Coronary artery (tissue), 2 donors: ENCODE measurements around the gene ABHD12.
A peak's percentile ranks its signal among the peaks of the same experiment; 100 is the strongest.

Experiments
- DNase-seq: peaks from one replicate; pipeline ENCODE4 v3.0.0-alpha.2; 2017; ENCODE audit warnings: low spot score
- H3K27ac ChIP-seq, 2 donors: fragments of 200-600 bp; sonication (generic); one replicate each; pipeline ENCODE4 v1.5.1; 2016 to 2019
- H3K4me3 ChIP-seq: fragments of 200-600 bp; sonication (generic); 2 replicates; pipeline ENCODE4 v1.5.1; 2016; ENCODE audit warnings: mild to moderate bottlenecking, moderate library complexity
- TF ChIP-seq, protein P1 (sequence below): fragments of 200-600 bp; sonication (generic); IDR thresholded peaks from one replicate; pipeline ENCODE4 v1.5.1; 2019; ENCODE audit warnings: antibody characterized with exemption

Gene ABHD12

DNA sequence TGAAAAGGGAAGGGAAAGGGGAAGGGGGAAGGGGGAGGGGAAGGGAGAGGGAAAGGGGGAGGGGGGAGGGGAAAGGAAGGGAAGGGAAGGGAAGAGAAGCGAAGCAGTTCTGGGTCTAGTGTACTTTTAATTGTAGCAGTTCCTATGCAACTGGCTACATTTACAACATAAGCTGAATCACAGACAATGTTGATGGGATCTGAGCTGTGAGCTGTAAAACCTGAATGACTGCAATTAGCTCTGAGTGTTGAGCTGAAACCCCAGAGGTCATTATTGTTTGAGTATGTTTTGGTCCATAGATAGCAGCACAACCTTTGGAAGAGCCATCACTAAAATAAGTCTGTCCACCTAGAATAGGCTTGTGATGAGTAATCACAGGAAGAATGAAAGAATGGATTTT is 7.2 kb upstream of the ABHD12 start:
- TF ChIP-seq, protein P1, sequence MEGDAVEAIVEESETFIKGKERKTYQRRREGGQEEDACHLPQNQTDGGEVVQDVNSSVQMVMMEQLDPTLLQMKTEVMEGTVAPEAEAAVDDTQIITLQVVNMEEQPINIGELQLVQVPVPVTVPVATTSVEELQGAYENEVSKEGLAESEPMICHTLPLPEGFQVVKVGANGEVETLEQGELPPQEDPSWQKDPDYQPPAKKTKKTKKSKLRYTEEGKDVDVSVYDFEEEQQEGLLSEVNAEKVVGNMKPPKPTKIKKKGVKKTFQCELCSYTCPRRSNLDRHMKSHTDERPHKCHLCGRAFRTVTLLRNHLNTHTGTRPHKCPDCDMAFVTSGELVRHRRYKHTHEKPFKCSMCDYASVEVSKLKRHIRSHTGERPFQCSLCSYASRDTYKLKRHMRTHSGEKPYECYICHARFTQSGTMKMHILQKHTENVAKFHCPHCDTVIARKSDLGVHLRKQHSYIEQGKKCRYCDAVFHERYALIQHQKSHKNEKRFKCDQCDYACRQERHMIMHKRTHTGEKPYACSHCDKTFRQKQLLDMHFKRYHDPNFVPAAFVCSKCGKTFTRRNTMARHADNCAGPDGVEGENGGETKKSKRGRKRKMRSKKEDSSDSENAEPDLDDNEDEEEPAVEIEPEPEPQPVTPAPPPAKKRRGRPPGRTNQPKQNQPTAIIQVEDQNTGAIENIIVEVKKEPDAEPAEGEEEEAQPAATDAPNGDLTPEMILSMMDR = no peak
- no peak overlapping the region for H3K27ac ChIP-seq

DNA sequence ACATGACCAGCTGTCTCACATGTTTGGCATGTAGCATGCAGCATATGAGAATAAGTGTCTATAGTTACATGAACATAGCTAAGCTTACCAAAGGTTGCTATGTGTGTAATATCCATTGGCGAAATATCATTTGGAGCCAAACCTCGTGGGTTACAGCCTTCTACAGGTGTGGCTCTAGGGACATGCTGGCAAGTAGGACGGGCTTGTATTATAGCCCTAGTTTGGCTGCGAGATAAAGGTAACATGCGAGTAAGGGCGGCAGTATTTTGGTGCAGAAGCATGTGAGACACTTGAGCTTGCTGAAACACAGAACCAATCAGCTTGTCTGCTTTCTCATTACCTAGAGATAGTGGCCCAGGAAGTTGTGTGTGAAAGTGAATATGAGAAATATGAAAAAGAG is 6.5 kb upstream of the ABHD12 start:
- no peak overlapping the region for H3K27ac ChIP-seq
- H3K4me3 ChIP-seq = no peak overlapping the region
- TF ChIP-seq, protein P1 = no peak
- no peak for DNase-seq

More for the DNA sequence above, 7.2 kb upstream of the ABHD12 start:
- DNase-seq = no peak
- H3K4me3 ChIP-seq = no peak overlapping the region

DNA sequence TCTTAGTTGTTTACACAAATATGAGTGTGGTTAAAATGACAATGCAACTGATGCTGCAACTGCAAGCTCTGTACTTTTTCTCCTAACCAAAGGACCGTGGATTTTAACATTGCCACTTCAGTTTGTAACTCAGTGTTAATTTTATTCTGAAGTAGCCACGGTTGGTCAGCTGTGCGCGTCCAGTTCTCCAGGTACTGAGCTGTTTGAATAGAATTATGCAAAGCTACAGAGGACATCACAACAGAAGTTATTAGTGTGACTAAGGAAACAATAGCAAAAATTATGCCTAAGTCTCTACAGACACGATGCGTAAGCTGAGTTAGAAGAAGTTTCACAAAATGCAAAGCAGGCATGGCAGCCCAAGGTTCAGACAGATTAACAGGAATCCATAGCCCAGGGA is 4.4 kb upstream of the ABHD12 start:
- H3K27ac ChIP-seq = no peak overlapping the region
- no peak overlapping the region for H3K4me3 ChIP-seq
- no peak for DNase-seq
- TF ChIP-seq, protein P1 = no peak

DNA sequence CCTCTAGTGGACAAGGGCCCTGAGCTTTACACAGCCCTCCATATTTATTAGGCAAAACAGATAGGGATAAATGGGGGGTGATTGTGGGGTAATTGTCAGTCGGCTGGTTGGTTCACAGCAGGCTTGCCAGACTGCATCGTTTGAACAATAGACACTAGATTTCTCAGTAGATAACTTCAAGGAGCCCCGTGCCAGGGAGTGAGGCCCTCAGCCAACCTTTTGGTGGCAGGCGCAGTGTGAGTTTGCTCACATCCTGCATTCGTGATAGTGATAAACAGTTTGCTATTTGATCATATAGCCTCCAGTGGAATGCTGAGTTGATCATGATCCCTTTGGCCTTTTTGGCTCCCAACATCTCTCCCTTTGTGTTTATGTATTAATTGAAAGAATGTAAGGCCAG is 3.6 kb upstream of the ABHD12 start:
- TF ChIP-seq, protein P1 = no peak
- no peak for DNase-seq
- H3K27ac ChIP-seq = no peak overlapping the region
- no peak overlapping the region for H3K4me3 ChIP-seq

DNA sequence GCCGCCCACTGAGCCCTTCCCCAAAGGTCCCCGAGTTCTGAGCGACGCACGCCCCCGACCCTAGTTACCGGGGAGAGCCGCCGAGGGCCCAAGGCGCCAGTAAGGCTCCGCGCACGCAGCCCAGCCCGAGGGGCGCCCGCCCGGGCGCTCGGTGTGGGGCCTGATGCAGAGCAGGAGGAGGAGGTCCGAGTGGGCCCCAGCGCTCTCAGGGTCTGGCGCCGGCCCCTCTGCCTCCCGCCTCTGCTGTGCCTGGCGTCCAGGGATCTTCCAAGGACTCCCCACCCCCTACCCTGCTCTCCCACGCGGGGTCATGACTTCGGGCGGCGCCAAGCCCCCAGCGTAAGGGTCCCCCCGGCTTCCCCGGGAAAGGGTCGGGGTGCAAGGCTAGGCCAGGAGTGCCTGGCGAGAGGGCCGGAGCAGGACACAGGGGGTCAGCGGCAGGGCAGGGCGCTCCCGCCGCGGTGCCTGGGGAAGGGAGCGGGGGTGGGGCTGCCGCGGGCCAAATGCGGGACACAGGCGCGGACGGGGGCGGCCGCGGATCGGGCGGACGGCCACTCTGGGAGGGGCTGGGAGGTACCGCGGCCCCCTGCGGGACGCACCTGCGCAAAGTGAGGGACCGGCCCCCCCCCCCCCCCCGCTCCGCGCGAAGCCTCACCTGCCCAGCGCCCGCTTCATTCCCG is 637 bp downstream of the ABHD12 start:
- DNase-seq = peak; percentile 73
- H3K27ac ChIP-seq = peak overlapping the region; percentile 78 to 84
- TF ChIP-seq, protein P1 = no peak
- H3K4me3 ChIP-seq = peak overlapping the region; percentile 87

DNA sequence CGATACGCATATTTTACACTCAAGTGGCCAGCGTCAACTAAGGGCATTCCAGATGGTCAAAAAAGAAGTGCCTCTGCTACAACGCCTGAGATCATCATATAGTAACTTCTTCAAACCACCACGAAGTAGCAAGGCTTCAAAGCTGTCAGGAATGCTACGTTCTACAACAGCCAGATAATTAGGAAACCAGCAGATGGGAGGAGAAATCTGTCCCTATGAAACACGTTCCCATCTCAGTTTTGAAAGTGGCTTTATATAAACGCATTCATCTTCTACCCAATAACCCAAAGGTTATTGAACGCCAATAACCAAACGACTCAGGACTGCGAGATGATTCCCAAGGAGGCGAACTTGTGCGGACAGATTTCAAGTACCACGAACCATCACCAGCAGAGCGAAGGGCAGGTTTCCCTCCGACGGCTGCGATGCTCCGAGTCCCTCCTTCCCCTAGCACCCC is 1.2 kb downstream of the ABHD12 start:
- TF ChIP-seq, protein P1 = no peak
- H3K27ac ChIP-seq = peak overlapping the region in 1 of 2 donors; percentile 84
- no peak for DNase-seq

DNA sequence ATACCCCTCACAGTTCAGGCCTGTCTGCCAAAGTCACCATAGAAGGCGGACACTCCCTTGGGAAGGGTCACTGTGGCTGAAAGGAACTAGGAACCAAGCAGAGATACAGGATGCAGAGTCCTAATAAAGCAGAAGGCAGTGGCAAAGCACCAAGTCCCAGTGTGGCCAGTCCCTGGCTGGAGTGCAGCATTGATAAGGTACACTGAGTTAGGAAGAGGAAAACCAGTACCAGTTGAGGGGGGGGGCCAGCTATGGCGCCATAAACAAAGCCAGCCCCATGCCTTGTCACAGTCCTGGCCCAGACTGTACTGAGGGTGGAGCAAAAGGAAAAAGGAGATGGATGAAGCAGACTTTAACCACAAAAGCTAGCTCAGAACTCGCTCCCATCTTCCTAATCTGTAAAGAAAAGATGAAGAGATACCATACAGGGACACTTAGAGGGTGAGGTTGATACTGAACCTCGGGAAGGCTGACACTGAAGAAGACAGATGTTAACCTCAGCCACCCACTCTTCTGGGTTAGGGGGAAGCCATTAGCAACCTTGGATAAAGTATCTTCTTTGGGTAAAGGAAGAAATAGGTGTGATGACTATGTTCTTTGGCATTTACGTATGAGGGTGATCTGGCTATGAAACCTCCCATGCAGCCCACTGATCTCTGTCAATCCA is 7.8 kb downstream of the ABHD12 start:
- no peak overlapping the region for H3K4me3 ChIP-seq
- H3K27ac ChIP-seq = no peak overlapping the region
- no peak for DNase-seq
- TF ChIP-seq, protein P1 = no peak

More for the DNA sequence above, 1.2 kb downstream of the ABHD12 start:
- H3K4me3 ChIP-seq = peak overlapping the region; percentile 87
